Measurements from ENCODE around the gene LGALS3BP. TPM values are rescaled to one million over a fixed set of nuclear protein-coding genes. Genes with fewer than 3 reads are reported as not detected.

The LGALS3BP gene
- total and polyA plus RNA-seq, 4 donors: 70.7 to 174 (median 133) TPM

GRCh38 chr17:78924481-78925151 lies 55.1 kb downstream of the LGALS3BP start:
- Histone ChIP-seq H3K27me3 (ENCODE audit: control insufficient read depth in 1 of 2, insufficient read depth in 2 of 2, low read length in 1 of 2) (no peaks in the 10 kb centered on the region), H3K27ac (ENCODE audit: low read depth in 1 of 2, low read length in 2 of 2) (peak overlapping the region; percentile 71 to 92), H3K4me3 (ENCODE audit: low read length in 2 of 2) (peak overlapping the region; percentile 91), H3K4me1 (ENCODE audit: control insufficient read depth in 1 of 2, insufficient read depth in 2 of 2, low read length in 2 of 2) (peaks cover 0 to 5% of the 10 kb centered on the region in 2 donors), H3K36me3 (ENCODE audit: control insufficient read depth in 1 of 2, insufficient read depth in 2 of 2, low read length in 1 of 2) (no peaks in the 10 kb centered on the region), H3K9me3 (ENCODE audit: control insufficient read depth, low read length) (no peaks in the 10 kb centered on the region)
- intact Hi-C loops (cut with DNase I): loop anchor here (5.0 kb wide), 3 partner anchors 42 to 57 kb away; no protein-coding TSS in a partner anchor
- 0 to 1% methylated on average over 32 to 64 of the region's 64 CpGs for WGBS, 2 donors
- DNase-seq (peak; percentile 72 to 87), ATAC-seq (ENCODE audit: low FRiP score) (no peak)

- ATAC-seq (ENCODE audit: low FRiP score): no peak
These were observed 55.9 kb downstream of the LGALS3BP start for GRCh38 chr17:78923660-78924453.

GRCh38 chr17:78922816-78923498 lies 56.8 kb downstream of the LGALS3BP start:
- no peak for DNase-seq
- intact Hi-C loops (cut with DNase I): loop anchor here (5.0 kb wide), 3 partner anchors 41 to 56 kb away; no protein-coding TSS in a partner anchor
- Histone ChIP-seq H3K9me3 (ENCODE audit: control insufficient read depth, low read length) (no peaks in the 10 kb centered on the region), H3K27ac (ENCODE audit: low read depth in 1 of 2, low read length in 2 of 2) (no peak overlapping the region), H3K4me3 (ENCODE audit: low read length in 2 of 2) (no peak overlapping the region), H3K36me3 (ENCODE audit: control insufficient read depth in 1 of 2, insufficient read depth in 2 of 2, low read length in 1 of 2) (no peaks in the 10 kb centered on the region), H3K27me3 (ENCODE audit: control insufficient read depth in 1 of 2, insufficient read depth in 2 of 2, low read length in 1 of 2) (no peaks in the 10 kb centered on the region), H3K4me1 (ENCODE audit: control insufficient read depth in 1 of 2, insufficient read depth in 2 of 2, low read length in 2 of 2) (peaks cover 2 to 5% of the 10 kb centered on the region in 2 donors)
- WGBS, 2 donors: 30 to 41% methylated on average over 12 to 13 of the region's 13 CpGs
- ATAC-seq (ENCODE audit: low FRiP score): no peak

More at GRCh38 chr17:78923660-78924453, 55.9 kb downstream of the LGALS3BP start:
- H3K27ac ChIP-seq (ENCODE audit: low read depth in 1 of 2, low read length in 2 of 2): peak overlapping the region in 1 of 2 donors; percentile 71
- peaks cover 2 to 5% of the 10 kb centered on the region in 2 donors for H3K4me1 ChIP-seq (ENCODE audit: control insufficient read depth in 1 of 2, insufficient read depth in 2 of 2, low read length in 2 of 2)
- intact Hi-C loops (cut with DNase I): loop anchor here (5.0 kb wide), 3 partner anchors 42 to 57 kb away; no protein-coding TSS in a partner anchor
- H3K4me3 ChIP-seq (ENCODE audit: low read length in 2 of 2): peak overlapping the region; percentile 91
- no peaks in the 10 kb centered on the region for H3K36me3 ChIP-seq (ENCODE audit: control insufficient read depth in 1 of 2, insufficient read depth in 2 of 2, low read length in 1 of 2)
- no peaks in the 10 kb centered on the region for H3K27me3 ChIP-seq (ENCODE audit: control insufficient read depth in 1 of 2, insufficient read depth in 2 of 2, low read length in 1 of 2)
- 5% methylated on average over 28 of the region's 28 CpGs for WGBS, 2 donors
- H3K9me3 ChIP-seq (ENCODE audit: control insufficient read depth, low read length): no peaks in the 10 kb centered on the region
- DNase-seq: peak; percentile 80 to 88

GRCh38 chr17:78921437-78921971 lies 58.2 kb downstream of the LGALS3BP start:
- ATAC-seq (ENCODE audit: low FRiP score): no peak
- H3K4me3 ChIP-seq (ENCODE audit: low read length in 2 of 2): no peak overlapping the region
- no peaks in the 10 kb centered on the region for H3K27me3 ChIP-seq (ENCODE audit: control insufficient read depth in 1 of 2, insufficient read depth in 2 of 2, low read length in 1 of 2)
- intact Hi-C loops (cut with DNase I): loop anchor here (5.0 kb wide), 3 partner anchors 39 to 54 kb away; no protein-coding TSS in a partner anchor
- H3K9me3 ChIP-seq (ENCODE audit: control insufficient read depth, low read length): no peaks in the 10 kb centered on the region
- no peak for DNase-seq
- peak overlapping the region in 1 of 2 donors; percentile 11 for H3K27ac ChIP-seq (ENCODE audit: low read depth in 1 of 2, low read length in 2 of 2)
- H3K4me1 ChIP-seq (ENCODE audit: control insufficient read depth in 1 of 2, insufficient read depth in 2 of 2, low read length in 2 of 2): peaks cover 2 to 5% of the 10 kb centered on the region in 2 donors
- WGBS, 2 donors: 5 to 7% methylated on average over 8 of the region's 8 CpGs
- H3K36me3 ChIP-seq (ENCODE audit: control insufficient read depth in 1 of 2, insufficient read depth in 2 of 2, low read length in 1 of 2): no peaks in the 10 kb centered on the region

Other genes with a start within 250 kb of the LGALS3BP start
- gene CYTH1, start 197.7 kb downstream of the LGALS3BP start, total RNA-seq: 10 to 100 TPM; 45.0 to 66.8 TPM
- 10 to 100 TPM; 20.3 to 20.4 TPM for gene CYTH1, start 197.7 kb downstream of the LGALS3BP start, polyA plus RNA-seq
- 10 to 100 TPM; 64.6 to 68.1 TPM for gene USP36, start 139.1 kb downstream of the LGALS3BP start, total RNA-seq
- 10 to 100 TPM in 1 of 2 donors, 1 to 10 TPM in 1; 5.9 to 33.4 TPM for gene USP36, start 139.1 kb downstream of the LGALS3BP start, polyA plus RNA-seq
- gene CEP295NL, start 76.7 kb downstream of the LGALS3BP start, total RNA-seq: 10 to 100 TPM; 10.1 to 13.9 TPM
- under 1 TPM; 0.25 to 0.82 TPM for gene CEP295NL, start 76.7 kb downstream of the LGALS3BP start, polyA plus RNA-seq
- gene TIMP2, start 54.5 kb downstream of the LGALS3BP start, total RNA-seq: 100 to 1,000 TPM; 657 to 732 TPM
- gene TIMP2, start 54.5 kb downstream of the LGALS3BP start, polyA plus RNA-seq: 100 to 1,000 TPM; 203 to 497 TPM
- 10 to 100 TPM; 37.5 to 45.5 TPM for gene CANT1, start 29.8 kb upstream of the LGALS3BP start, total RNA-seq
- gene CANT1, start 29.8 kb upstream of the LGALS3BP start, polyA plus RNA-seq: 10 to 100 TPM; 11.0 to 14.5 TPM
- 100 to 1,000 TPM; 157 to 439 TPM for gene C1QTNF1, start 44.2 kb upstream of the LGALS3BP start, total RNA-seq
- 100 to 1,000 TPM in 1 of 2 donors, 10 to 100 TPM in 1; 98.8 to 361 TPM for gene C1QTNF1, start 44.2 kb upstream of the LGALS3BP start, polyA plus RNA-seq
- 10 to 100 TPM; 42.9 to 60.3 TPM for gene ENGASE, start 94.9 kb upstream of the LGALS3BP start, total RNA-seq
- 10 to 100 TPM in 1 of 2 donors, 1 to 10 TPM in 1; 7.0 to 60.5 TPM for gene ENGASE, start 94.9 kb upstream of the LGALS3BP start, polyA plus RNA-seq

All from aorta (tissue), 5 donors.